Measurements from ENCODE around the gene CRYBB2. TPM values are rescaled to one million over a fixed set of nuclear protein-coding genes. Genes with fewer than 3 reads are reported as not detected.

The CRYBB2 gene, protein sequence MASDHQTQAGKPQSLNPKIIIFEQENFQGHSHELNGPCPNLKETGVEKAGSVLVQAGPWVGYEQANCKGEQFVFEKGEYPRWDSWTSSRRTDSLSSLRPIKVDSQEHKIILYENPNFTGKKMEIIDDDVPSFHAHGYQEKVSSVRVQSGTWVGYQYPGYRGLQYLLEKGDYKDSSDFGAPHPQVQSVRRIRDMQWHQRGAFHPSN
- total RNA-seq (2022; extraction: Qiagen RNA extraction; ENCODE audit: low read depth), result 0.08 to 0.23 TPM in 2 of 5 replicates, not detected in the others

DNA sequence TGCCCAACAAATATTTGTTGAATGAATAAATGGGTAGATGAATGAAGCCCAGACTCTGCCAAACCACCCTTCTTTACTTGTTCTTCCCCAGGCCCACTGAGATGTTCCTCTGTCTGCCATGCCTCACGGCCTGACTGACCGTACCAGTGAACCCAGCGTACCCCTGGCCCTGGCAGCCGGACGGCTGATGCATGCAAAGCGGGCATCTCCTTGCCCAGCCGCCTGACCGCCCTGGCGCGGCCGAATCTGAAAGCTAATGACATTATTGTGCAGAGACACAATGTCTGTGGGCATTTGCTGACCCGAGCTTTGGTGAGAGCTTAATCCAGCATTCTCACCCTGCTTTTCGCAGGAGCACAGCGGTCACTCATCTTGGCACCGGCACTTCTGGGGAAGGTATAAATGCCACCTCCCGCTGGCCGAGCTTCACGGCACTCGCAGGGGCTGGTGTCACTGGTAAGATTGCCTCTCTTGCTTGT, at the start of gene CRYBB2:
TSS of gene CRYBB2 (plus strand) at position 429 of the 479 bp plus-strand sequence. CDS start 1,791 bp downstream, outside the sequence.

DNA sequence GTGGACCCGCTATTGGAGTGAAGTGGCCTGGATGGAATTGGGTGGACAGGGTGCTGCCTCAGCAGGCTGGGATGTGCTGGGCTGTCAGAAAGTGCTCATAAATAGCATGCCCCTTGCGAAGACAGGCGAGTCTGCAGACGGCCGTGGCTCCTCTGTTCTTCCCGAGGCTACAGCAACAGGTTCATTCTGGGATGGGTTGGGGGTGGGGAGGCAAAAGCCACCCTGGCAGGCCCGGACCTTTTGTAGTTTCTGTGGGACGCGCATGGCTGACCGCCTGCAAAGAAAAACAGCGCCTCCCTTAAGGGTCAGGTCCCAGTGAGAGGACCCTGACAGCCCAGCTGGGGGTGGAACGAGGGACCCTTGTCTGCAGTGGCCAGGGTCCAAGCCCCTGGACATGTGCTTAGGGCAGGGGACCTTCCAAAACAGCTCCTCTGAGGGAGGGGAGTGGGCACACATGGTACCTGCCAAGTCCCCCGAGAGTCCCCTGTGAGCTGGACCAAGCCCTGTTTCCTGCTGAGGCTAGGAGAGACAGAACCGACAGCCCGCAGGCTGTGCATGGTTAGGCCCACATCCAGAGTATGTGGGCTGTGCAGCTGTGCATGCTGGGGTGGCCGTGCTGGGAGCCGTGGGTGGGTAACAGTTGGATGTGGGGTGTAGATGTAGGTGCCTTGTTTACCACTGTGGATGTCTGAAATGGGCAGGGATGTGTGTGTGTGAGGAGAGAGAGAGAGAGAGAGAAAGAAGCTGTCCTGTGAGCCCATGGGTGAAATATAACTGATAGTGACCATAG, 19.5 kb upstream of the CRYBB2 start, which contains the start of gene CRYBB3:
TSS of gene CRYBB3 (plus strand) at position 128 of the 790 bp plus-strand sequence. CDS start 1,539 bp downstream, outside the sequence.

Other genes starting within 250 kb of the CRYBB2 start
- gene CRYBB3, start 19.8 kb upstream of the CRYBB2 start, total RNA-seq (2022; extraction: Qiagen RNA extraction; ENCODE audit: low read depth), result not detected in 5 replicates